GM19240 (cell line): ENCODE measurements around the gene PRDM16.

Source experiments
- DNase-seq: peaks from one replicate; pipeline ENCODE4 v3.0.0; 2011; ENCODE audit warnings: low spot score; ENCODE audit not compliant: insufficient read length

The PRDM16 gene

DNA sequence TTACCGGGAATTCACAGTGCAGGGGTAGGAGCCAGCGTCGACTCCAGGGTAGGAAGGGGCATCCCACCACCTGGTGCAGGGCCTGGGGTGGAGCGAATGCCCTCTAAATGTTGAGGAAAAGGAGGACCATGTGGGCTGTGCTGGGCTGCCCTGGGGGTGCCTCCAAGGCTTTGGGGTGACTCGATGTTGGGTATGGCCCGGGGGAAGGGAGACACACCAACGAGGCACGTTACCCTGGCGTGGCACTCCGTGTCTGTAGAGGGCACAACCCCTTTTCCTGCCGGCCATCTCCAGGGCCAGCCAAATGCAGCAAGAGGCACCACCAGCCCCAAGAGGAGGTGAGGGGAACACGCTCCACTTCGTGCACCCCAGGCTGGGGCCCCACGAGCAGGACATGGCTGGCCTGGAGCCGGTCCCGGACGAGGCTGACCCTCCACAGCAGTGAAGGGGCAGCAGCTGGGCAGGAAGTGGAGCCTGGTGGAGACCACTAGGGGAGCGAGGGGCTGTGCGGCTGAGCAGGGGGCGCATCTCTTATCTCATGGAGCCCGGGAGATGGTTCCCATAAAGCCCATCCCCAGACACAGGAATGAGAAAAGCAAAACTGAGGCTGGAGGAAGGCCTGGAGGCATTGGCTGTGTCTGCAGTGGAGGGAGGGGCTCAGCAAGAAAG, 36.5 kb upstream of the PRDM16 start:
- no peak for DNase-seq

DNA sequence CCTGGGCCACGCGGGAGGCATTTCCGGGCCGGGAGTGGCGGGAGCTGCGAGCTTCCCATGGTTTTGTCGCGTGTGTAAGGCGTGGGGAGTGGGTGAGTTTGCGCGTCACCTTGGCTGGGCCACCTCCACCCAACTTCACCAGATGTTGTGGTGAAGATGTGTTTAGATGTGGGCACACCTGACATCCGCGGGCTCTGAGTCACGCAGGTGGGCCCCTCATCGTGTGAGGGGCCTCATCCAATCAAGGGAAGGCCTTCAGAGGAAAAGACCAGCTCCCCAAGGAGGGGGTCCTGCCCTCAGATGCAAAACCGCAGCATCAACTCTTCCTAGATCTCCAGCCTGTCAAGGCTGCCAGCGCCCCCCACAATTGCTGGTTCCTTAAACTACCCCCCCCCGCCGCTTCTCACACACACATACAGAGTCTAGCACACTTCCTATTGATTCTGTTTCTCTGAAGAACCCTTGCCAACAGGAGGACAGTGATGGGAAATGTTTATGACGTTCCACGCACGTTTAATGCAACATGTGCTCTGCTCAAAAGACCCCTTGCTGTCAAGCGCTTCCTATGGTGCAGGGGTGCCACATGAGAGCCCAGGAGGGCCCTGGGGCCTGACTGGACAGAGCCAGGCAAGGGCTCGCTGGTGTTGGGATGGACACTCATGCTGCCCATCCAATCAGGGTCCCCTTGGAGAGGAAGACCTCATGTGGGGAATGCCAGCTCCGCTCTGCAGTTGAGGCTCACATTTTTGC, 35.8 kb upstream of the PRDM16 start:
- DNase-seq, result no peak

DNA sequence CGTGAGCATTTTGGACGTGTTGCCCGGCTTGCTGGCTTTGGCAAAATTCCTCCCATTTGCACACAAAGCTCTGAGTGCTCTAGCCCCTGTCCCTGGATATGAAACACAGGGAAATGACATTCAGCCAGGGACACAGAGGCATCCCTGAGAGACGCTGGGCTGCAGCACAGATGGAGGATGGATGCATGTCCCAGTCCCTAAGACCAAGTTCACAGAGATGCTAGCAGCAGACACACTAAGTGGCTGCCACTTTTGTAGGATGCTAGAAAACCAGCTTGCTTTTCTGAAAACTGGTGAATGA, 35.3 kb upstream of the PRDM16 start:
- DNase-seq, result no peak

DNA sequence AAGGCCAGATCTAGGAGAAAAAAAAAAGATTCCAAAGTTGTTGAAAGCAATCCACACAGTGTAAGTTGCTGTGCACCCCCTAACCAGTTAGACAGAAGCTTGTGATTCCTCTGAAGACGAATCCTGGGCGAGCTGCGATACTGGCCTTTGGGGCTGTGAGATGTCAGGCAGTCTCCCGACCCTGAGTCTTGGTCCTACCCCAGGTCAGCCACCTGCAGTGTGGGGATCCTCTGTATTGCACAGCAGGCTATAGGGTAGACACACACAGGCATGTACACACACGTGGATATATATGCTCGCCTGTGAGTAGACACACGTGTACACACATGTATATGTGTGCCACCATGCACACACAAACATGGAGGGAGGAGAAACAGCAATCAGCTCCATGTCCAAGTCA, 34.8 kb upstream of the PRDM16 start:
- DNase-seq, result no peak

DNA sequence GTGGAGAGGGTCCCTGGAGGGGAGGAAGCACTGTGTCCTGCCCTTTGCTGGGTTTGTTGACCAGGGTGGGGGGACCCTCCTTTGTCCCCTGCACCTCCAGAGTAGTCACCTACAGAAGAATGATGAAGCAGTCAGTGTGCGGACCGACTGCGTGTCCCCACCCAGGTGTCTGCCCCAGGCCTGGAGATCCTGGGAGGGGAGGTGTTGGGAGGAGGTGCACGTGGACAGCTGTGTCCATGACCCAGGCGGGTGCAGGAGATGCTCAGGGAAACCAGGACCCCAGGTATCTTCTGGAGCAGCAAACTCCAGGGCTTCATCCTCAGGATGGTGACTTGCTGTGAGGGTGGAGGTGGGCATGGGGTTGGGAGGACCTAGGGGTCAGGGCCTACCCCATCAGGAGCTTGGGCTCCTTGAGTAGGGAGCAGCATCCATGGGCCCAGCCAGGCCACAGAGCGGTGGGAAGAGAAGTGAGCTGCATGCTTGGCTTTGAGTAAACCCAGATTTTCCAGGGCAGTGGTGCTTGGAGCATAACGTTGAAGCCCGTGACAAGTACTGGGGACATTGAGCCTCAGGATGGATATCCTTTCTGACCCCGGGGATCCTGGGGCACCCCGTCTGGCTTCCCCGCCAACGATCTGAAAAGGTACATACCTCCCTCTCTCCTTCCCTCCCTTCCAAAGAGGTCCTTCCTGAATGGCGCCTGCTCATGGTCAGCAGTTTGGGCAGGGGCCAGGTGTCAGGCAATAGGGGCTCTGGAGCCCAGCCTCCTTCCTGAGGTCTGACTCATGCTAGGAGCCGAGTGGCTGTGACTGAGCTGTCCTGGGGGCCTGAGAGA, 34.1 kb upstream of the PRDM16 start:
- no peak for DNase-seq

DNA sequence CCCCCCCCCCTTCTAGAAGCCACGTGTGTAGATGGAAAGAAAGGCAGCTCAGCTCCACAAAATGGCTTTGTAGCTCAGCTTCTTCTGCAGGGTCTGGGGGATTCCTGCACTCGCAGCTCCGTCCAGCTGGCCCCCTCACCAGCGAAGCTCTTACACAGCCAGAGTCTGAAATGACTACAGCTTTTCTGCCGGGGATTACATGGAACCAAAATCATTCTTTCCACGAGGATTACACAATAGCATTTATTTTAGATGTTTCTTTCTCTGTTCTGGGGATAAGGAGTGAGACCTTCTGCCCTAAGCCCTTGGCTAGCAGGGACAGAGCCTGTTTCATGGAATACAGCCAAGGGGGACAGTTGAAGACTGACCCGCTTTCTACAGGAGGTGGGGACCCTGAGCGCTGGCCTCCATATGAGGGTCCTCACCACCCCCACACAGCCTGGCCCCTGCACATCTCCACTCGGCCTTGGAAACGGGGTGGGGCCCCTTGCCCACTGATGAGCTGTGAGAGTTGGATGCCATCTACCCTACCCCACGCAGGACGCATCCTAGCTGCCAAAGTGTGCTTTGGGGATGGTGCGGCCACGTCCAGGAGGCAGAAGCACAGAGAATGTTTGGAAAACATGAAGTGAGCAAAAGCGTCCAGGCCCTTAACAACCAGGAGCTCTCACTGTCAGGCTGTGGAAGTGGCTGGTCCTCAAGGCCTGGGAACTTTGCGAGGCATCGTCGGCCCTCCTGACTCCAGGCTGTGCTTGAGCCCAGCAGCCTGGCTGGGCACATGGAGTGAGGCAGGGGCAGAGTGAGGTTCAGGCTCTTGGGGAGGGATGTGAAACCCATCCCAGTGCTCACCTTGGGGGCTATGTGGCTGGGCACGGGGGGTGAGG, 33.2 kb upstream of the PRDM16 start:
- no peak for DNase-seq

DNA sequence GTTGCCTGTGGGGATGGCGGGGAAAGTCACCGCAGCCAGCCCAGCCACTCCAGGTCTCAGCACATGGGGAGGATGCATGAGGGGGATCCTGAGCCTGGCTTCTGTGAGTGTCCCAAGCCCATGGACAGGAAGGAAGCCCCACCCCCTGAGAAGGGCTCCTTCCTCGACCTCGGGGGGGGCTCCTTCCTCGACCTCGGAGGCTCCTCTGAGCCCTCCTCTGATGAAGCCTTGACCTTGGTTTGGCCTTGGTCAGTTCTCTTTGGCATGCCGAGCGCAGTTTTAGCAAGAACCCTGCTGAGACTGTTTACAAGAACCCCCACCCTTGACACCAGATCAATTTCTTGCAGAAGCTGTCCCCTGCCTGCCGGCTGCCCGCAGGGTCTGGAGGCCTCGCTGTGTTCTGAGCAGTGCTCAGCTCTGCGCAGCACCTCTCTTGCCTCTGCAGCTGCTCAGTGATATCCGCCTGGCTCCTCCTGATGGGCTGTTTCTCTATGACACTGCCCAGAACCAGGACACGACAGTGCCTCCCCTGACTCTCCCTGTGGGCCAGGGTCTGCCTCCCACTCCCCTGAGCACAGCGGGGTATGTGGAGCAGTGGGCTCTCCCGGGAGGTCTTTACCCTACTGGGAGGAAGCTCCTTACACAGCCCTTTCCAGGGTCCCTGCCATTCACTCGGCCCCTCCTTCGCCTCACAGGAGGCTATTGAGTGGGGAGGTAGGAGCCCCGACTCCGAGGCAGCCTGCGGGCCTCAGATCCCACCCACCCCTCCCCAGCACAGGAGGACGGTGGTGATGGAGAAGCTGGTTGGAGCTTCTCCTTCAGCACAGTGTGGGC, 32.3 kb upstream of the PRDM16 start:
- DNase-seq, result no peak

DNA sequence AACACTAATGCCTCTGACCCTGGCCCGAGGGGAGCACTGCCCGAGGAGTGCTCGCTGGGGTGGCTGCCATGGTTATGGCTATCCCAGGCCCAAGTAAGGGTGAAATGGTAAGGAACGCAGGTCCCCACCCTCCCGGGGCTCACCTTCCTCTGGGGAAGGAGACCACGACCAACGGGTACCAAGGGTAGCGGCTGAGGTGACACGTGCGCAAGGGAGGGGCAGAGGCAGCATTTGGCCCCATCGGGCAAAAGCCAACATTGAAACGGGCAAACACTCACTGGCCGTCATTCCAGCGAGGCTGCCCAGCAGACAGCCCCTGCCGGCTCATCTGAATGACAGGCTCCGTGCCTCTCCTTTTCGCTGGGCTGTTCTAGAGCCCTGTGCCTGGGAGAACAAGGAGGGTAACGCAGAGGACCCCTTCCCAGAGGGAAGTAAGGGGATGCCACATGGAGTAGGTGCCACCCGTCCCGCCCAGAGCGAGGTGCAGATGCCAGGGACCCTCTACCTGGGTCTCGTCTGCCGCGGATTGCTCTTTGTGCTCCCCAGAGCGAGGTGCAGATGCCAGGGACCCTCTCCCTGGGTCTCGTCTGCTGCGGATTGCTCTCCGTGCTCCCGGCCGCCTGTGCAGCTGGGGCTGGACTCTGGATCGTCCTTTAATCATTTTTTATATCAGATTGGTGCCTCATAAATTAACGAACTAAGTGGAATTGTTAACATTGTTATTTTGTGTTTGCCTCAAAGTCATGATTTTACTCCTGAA, 31.5 kb upstream of the PRDM16 start:
- no peak for DNase-seq

DNA sequence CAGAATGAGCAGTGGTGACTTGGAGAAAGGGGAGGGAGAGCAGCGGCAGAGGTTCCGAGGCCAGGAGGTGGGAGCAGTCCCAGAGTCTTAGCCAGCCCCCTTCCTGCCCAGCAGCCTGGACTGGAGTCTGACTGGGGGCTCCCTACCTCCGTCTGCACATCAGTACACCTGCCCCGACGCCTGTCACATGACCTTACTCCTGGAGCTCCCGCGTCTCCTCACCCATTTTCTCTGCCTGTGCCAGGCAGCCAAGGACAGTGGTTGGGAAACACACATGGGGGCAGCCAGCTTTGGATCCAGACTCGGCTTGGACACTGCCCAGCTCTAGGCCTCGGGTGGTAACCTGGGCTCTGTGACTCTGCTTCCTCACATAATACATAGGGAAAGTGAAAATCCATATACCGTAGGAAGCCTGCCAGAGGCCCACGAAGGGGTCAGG, 30.9 kb upstream of the PRDM16 start:
- DNase-seq, result no peak

DNA sequence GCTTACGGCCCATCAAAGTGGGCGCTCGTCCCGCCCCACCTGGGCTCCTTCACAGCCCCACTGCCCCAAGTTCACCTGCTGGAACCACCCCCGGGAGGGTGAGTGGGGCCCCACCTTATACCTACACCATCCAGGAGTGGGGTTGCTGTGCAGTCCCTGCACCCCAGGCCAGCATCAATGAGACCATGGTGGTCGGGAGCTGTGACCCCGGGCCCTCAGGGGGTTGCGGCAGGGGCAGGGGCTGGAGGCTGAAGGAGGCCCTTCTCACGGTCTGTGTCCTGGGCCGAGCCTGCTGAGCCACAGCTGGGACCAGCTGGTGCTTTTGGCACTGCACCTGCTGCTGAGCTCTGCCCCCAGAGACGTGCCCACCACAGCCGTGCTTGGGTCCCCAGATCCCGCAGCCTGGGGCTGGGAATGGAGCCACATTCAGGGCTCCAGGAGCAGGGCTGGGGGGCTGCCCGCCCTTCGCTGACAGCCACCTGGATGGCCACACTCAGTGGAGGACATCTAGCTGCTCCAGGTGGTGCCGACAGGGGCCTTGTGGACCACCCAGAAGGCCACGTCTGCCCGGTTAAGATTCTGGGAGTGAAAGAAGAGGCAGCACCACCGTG, 30.3 kb upstream of the PRDM16 start:
- DNase-seq, result no peak

DNA sequence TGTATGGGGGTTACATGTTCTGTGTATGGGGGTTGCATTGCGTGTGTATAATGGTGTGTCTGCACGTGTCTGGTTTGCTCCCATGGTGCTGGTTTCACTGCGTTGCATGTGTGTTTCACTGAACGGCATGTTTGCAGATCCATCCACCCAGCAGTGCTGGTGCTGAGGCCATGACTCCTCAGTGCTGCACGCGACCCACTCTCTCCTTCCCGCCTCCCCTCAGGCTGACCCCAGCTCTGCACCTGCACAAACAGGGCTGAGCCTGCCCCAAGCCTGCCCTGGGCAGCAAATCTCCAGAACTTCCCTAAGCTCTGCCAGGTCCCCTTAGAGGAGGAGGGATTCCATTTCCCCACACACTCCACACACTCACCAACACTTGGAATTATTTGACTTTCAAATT, 29.0 kb upstream of the PRDM16 start:
- DNase-seq, result no peak

DNA sequence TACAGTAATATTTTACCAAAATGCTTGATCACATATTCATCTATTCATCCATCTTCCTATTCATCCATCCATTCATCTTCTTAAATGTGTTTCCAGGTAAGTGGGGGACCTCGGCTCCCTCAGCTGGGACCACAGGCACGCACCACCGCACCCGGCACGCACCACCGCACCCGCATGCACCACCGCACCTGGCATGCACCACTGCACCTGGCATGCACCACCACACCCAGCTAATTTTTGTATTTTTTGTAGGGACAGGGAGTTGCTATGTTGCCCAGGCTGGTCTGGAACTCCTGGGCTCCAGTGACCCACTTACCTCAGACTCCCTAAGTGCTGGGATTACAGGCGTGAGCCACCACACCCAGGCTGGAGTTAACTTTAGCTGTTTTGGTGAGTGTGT, 26.5 kb upstream of the PRDM16 start:
- DNase-seq, result no peak

DNA sequence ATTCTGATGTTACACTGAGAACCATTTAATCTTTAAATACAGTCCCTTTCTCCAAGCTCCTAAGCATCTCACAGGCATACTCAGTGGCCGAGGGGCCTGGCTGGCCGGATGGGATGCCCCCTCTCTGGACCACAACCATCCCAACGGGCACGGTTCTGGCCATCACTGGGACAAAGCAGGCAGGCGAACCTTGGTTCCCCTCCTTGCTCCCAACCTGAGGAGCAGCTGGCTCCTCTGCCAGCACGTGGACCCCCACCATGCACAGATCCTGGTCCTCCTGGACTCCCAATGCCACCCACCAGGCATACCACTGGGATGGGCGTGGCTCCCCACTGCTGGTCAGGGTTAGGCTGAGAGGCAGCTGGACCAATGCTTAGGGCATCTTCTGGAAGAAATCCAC, 19.8 kb upstream of the PRDM16 start:
- DNase-seq, result no peak

DNA sequence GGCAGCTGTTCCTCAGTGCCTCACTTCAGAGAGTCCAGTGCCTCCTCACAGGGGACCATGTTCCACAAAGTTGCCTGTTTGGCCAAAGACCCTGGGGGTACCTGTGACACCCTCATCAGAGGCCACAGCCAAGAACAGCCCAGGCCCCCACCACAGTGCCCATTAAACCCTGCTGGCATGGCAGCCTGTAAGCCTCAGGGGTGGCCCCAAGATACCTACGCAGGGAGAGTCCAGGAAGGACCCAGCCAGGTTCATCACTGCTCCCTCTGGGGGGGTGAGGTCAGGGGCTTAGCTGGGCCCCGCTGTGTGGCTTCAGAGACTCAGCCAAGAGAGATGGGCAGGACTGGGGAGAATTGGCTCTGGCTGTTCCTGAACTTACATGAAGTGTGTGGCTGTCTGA, 19.1 kb upstream of the PRDM16 start:
- no peak for DNase-seq

DNA sequence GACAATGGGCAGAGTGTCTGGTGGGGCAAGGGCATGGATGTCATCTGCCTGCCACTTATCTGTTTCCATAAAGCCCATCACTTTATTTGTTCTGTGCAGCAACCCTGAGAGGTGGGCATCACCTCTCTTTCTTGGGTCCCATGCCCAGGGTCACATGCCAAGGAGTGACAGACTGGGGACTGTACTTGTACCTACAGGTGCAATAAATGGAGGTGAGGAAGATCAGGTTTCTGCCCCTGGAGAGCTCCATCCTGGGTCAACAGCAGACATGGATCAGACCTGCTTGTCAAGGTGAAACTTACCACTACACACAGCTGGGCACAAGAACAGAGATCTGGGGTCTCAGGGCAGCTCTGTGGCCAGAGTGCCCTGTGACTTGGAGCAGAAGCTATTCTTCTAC, 18.4 kb upstream of the PRDM16 start:
- DNase-seq, result no peak

DNA sequence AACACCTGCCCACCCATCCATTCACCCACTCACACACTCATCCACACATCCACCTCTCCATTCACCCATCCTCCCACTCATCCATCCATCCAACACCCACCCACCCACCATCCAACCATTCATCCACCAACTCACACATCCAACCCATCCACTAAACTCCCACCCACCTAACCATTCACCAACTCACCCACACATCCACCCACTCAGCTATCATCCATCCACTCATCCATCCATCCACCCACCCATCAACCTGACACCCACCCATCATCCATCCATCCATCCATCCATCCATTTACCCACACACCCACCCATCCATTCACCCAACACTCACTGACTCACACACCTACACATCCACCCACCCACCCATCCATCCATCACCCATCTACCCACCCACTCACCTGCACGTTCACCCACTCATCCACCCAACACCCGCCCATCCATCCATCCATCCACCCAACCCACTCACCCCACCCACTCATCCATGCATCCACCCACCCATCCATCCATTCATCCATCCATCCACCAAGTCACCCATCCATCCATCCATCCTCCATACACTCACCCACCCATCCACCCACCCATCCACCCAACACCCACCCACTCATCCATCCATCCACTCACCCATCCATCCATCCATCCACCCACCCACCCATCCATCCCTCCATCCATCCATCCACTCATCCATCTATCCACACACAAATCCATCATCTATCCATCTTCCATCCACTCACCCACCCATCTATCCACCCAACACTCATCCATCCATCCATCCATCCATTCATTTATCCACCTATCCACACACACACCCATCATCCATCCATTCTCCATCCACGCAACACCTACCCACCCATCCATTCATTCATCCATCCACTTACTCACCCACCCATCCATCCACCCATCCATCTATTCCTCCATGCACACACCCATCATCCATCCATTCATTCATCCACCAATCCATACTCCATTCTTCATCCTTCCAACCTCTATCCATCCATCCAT, 17.4 kb upstream of the PRDM16 start:
- DNase-seq, result no peak

DNA sequence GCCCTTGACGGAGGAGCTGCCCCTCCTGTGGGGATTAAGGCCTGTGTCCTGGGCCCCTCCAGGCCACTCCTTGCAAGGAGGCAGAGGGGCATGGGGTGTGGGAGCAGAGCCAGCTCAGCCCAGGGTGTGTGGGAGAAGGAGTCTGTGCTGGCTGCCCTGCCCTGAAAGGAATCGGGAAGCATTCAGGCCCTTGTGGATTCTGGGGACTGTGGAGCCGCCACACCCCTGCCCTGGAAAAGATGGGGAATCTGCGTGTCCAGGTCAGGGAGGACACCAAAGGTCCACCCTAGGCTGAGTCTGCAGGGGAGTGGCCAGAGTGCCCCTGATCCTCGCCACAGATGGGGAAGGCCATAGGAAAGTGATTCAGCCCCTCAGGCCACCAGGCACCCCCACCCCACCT, 16.5 kb upstream of the PRDM16 start:
- DNase-seq, result no peak

DNA sequence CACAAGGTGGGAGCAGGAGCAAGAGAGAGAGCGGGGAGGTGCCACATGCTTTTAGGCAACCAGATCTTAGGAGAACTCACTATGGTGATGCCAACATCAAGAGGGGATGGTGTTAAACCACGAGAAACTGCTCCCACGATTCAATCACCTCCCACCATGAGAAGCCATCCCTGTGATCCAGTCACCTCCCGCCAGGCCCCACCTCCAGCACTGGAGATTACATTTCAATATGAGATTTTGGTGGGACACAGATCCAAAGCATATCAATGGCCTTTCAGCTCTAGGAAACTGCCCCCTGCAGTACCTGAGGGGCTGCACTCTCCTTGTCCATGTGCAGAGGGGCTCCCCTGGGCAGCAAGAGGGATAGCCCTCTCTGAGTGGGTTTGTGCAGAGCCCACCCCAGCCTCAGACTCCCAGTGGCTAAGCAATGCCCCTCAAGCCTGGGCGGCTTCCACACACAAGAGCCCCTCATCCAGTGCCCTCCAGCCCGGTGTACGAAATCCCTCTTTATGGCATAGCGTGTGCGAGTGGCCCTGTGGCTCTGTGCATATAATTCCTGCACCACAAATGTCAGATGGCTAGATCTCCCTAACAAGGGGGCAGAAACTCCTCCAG, 15.5 kb upstream of the PRDM16 start:
- DNase-seq, result no peak
